Ovary (tissue), 9 donors: ENCODE measurements around the gene KCTD10. TPM values are rescaled to one million over a fixed set of nuclear protein-coding genes. Genes with fewer than 3 reads are reported as not detected.

Source experiments
- DNase-seq, 5 donors: peaks; one replicate each; pipeline ENCODE4 v3.0.0-alpha.2; 2019 to 2020
- H3K27ac ChIP-seq, 2 donors: fragments of 200-600 bp; one replicate each; pipeline versions ENCODE4 v1.5.1 to v1.8.0; 2019 to 2022
- H3K27me3 ChIP-seq: fragments of 200-600 bp; one replicate; pipeline ENCODE4 v1.8.0; 2022
- H3K36me3 ChIP-seq: fragments of 200-600 bp; sonication (generic); one replicate; pipeline ENCODE4 v1.5.1; 2019
- H3K4me1 ChIP-seq: one replicate; pipeline ENCODE4 v1.8.1; 2013; ENCODE audit warnings: mild to moderate bottlenecking, moderate library complexity; ENCODE audit not compliant: insufficient read depth
- H3K4me3 ChIP-seq: fragments of 200-600 bp; sonication (generic); one replicate; pipeline ENCODE4 v1.5.1; 2017
- H3K9me3 ChIP-seq, 2 donors: fragments of 200-600 bp in 1 of 2; sonication (generic) in 1 of 2; one replicate each; pipeline versions ENCODE4 v1.5.1 to v1.8.1; 2013 to 2019; ENCODE audit warnings: mild to moderate bottlenecking in 1 of 2, moderate library complexity in 1 of 2
- CTCF ChIP-seq, 3 donors: fragments of 450-650 bp in 2 of 3; fragments of 200-600 bp in 1 of 3; IDR thresholded peaks; one replicate each; pipeline versions ENCODE4 v1.5.1 to v1.8.0; 2016 to 2022; ENCODE audit warnings: antibody characterized with exemption in 3 of 3, mild to moderate bottlenecking in 1 of 3
- EP300 ChIP-seq: sonication (generic); formaldehyde crosslinking; IDR thresholded peaks from one replicate; pipeline ENCODE4 v1.6.1; 2017; ENCODE audit warnings: antibody characterized with exemption
- POLR2A ChIP-seq: fragments of 450-650 bp; IDR thresholded peaks from one replicate; pipeline ENCODE4 v1.6.1; 2017; ENCODE audit warnings: antibody characterized with exemption, mild to moderate bottlenecking, moderate library complexity
- WGBS, 3 donors: extraction: QIAGEN DNeasy Blood & Tissue Kit in 1 of 3; methylation state at CpG; one replicate each; pipeline versions ENCODE4 v1.1.5 to v1.1.7; 2013 to 2017; 5-methylcytosine and 5-hydroxymethylcytosine counted together
- intact Hi-C, 4 donors: fragments of 100-400 bp; cut with DNase I; formaldehyde crosslinking; loops; one replicate each; pipeline versions ENCODE4 v1.11.0 to v1.15.1; 2022 to 2023
- polyA plus RNA-seq, 2 donors: library from polyadenylated mRNA; stranded (reverse); fragments of 200-250 nt in 1 of 2; fragments of 350-450 nt in 1 of 2; fragmentation: Illumina TruSeq in 1 of 2; extraction: RNeasy Lipid Tissue Mini Kit (QIAGEN cat#74804) in 1 of 2; gene quantifications; one replicate each; pipeline ENCODE4 v1.2.3, GENCODE V29; 2013 to 2014
- total RNA-seq, 7 donors: library from RNA; depleted of rRNA in 2 of 7; stranded (reverse); fragments of >200 nt in 2 of 7; fragmentation: NEBNext Ultra II Directional in 3 of 7; extraction: Animal tissue kit (Norgen Biotek cat#: 25700) in 3 of 7; gene quantifications; one replicate each; pipeline versions ENCODE4 v1.1.0 to v1.2.4, GENCODE V29; 2016 to 2023
- donor health status: DM: no; HTN: no; CAD: no; lungs with moderate emphysema.
- donor health status: DM: no; HTN: no; CAD: no.
- donor health status: Bipolar disorder and iron deficiency.
- donor health status: DM: yes; HTN: yes; CAD: no.
- donor health status: DM: no; HTN: no; CAD: no.
- donor health status: DM: yes; HTN: yes; CAD: no.

The KCTD10 gene
- total and polyA plus RNA-seq, 9 donors = 21.6 to 70.6 (median 38.0) TPM

- WGBS, 3 donors = 91 to 93% (median 93%) methylated on average over 10 of the region's 10 CpGs
- Histone ChIP-seq H3K4me1 (peaks cover 1% of the 10 kb centered on the region), H3K27ac (no peak overlapping the region), H3K9me3 (no peaks in the 10 kb centered on the region), H3K27me3 (no peaks in the 10 kb centered on the region), H3K4me3 (no peak overlapping the region), H3K36me3 (no peaks in the 10 kb centered on the region)
- TF ChIP-seq EP300 (no peak), POLR2A (no peak), CTCF (IDR thresholded peaks at IDR 0.05) (no peak)
- intact Hi-C loops = no loop called here
- DNase-seq = no peak
These were observed 7.6 kb downstream of the KCTD10 start for GRCh38 chr12:109469517-109469916.

- H3K27ac ChIP-seq = no peak overlapping the region
- 71 to 77% (median 73%) methylated on average over 7 to 8 of the region's 8 CpGs for whole genome bisulfite sequencing, 3 donors
- intact Hi-C loops = no loop called here
- TF ChIP-seq CTCF (IDR thresholded peaks at IDR 0.05) = no peak
- no peak for TF ChIP-seq EP300
- TF ChIP-seq POLR2A = no peak
- no peaks in the 10 kb centered on the region for H3K9me3 ChIP-seq
- DNase-seq = no peak
- no peaks in the 10 kb centered on the region for H3K36me3 ChIP-seq
- peaks cover 10% of the 10 kb centered on the region for H3K4me1 ChIP-seq
- no peaks in the 10 kb centered on the region for H3K27me3 ChIP-seq
- no peak overlapping the region for H3K4me3 ChIP-seq
These were observed 9.0 kb downstream of the KCTD10 start for GRCh38 chr12:109467978-109468676.

- Histone ChIP-seq H3K36me3 (no peaks in the 10 kb centered on the region), H3K9me3 (no peaks in the 10 kb centered on the region), H3K4me1 (peaks cover 16% of the 10 kb centered on the region), H3K27me3 (no peaks in the 10 kb centered on the region), H3K4me3 (no peak overlapping the region), H3K27ac (no peak overlapping the region)
- WGBS, 3 donors = 42 to 49% (median 48%) methylated on average over 3 of the region's 3 CpGs
- TF ChIP-seq POLR2A (no peak), EP300 (no peak), CTCF (IDR thresholded peaks at IDR 0.05) (no peak)
- intact Hi-C loops = no loop called here
- no peak for DNase-seq
These were observed 10.3 kb downstream of the KCTD10 start for GRCh38 chr12:109466821-109467220.

GRCh38 chr12:109466305-109466704 lies 10.8 kb downstream of the KCTD10 start:
- H3K27me3 ChIP-seq = no peaks in the 10 kb centered on the region
- no peak for TF ChIP-seq EP300
- TF ChIP-seq CTCF (IDR thresholded peaks at IDR 0.05) = no peak
- peaks cover 21% of the 10 kb centered on the region for H3K4me1 ChIP-seq
- H3K27ac ChIP-seq = no peak overlapping the region
- H3K9me3 ChIP-seq = no peaks in the 10 kb centered on the region
- no peak for DNase-seq
- no peak overlapping the region for H3K4me3 ChIP-seq
- H3K36me3 ChIP-seq = no peaks in the 10 kb centered on the region
- 82 to 93% (median 89%) methylated on average over 2 of the region's 2 CpGs for WGBS, 3 donors
- intact Hi-C loops = no loop called here
